OCI-LY3 (cell line): ENCODE measurements around the gene PKN2.

Source experiments
- EZH2phosphoT487 ChIP-seq: fragments of 200-600 bp; shearing (Covaris generic); IDR thresholded peaks from 2 replicates; pipeline ENCODE4 v1.6.1; 2018; ENCODE audit warnings: antibody characterized with exemption, mixed run types, low read depth
- TF ChIP-seq, protein P1 (sequence below): fragments of 200-600, 300-600 bp; sonication (generic); IDR thresholded peaks from 2 replicates; pipeline ENCODE4 v1.5.1; 2014; ENCODE audit warnings: antibody characterized with exemption, low read length, low read depth

DNA sequence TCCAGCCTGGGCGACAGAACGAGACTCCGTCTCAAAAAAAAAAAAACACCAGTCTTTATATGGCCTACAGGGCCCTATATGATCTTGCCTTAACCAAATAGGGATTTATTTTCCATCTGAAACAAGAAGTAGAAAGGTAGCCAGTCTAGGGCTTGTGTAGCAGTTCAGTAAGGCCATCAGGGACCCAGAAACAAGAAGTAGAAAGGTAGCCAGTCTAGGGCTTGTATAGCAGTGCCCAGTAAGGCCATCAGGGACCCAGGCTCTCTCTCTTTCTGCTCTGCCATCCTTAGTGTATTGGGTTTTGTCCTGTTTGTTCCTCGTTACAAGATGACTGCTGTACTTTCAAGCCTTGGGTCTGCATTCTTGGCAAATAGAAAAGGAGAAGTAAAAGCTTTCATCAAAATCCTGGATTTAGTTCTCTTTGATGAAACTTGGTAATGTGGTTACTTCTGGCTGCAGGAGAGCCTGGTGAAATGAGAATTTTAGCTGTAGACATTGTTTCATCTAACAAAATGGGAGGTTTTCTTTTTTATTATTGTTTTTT, 46.1 kb downstream of the PKN2 start:
- TF ChIP-seq, protein P1, sequence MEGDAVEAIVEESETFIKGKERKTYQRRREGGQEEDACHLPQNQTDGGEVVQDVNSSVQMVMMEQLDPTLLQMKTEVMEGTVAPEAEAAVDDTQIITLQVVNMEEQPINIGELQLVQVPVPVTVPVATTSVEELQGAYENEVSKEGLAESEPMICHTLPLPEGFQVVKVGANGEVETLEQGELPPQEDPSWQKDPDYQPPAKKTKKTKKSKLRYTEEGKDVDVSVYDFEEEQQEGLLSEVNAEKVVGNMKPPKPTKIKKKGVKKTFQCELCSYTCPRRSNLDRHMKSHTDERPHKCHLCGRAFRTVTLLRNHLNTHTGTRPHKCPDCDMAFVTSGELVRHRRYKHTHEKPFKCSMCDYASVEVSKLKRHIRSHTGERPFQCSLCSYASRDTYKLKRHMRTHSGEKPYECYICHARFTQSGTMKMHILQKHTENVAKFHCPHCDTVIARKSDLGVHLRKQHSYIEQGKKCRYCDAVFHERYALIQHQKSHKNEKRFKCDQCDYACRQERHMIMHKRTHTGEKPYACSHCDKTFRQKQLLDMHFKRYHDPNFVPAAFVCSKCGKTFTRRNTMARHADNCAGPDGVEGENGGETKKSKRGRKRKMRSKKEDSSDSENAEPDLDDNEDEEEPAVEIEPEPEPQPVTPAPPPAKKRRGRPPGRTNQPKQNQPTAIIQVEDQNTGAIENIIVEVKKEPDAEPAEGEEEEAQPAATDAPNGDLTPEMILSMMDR, result no peak
- TF ChIP-seq EZH2phosphoT487, result no peak
